HG02970 (cell line): ENCODE data around the gene VAV3.
"Not testable (repeated sequence)": the region's sequence is repeated elsewhere in the genome, so short reads cannot be mapped to it uniquely, and the experiment has no call there.

ENCODE experiments used
- ATAC-seq: cut with Tn5 transposase; IDR thresholded peaks from one replicate; pipeline ENCODE4 v1.9.1; 2021; ENCODE audit warnings: mild to moderate bottlenecking, moderate library complexity, moderate number of reproducible peaks; ENCODE audit not compliant: unreplicated experiment, low FRiP score

The VAV3 gene

GRCh38 chr1:107762751-107763390 is 202.1 kb downstream of the VAV3 start:
- no peak for ATAC-seq

DNA sequence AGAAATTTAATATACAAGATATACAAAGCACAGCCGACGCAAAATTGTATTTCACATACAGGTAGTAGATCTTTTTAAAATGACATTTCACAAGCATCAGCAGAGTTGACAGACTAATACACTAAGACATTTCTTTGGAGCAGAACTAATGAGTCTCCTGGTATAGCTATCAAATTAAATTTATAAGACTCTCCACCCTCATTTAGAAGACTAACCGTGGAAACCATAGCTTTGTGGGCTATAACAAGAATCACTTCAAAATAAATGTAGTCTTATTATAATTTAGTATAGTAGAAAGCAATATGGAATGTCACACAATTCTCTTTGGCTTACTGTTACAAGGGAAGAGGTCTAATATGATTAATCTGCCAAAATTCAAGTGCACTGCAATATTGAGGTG is 204.9 kb downstream of the VAV3 start:
- no peak for ATAC-seq

DNA sequence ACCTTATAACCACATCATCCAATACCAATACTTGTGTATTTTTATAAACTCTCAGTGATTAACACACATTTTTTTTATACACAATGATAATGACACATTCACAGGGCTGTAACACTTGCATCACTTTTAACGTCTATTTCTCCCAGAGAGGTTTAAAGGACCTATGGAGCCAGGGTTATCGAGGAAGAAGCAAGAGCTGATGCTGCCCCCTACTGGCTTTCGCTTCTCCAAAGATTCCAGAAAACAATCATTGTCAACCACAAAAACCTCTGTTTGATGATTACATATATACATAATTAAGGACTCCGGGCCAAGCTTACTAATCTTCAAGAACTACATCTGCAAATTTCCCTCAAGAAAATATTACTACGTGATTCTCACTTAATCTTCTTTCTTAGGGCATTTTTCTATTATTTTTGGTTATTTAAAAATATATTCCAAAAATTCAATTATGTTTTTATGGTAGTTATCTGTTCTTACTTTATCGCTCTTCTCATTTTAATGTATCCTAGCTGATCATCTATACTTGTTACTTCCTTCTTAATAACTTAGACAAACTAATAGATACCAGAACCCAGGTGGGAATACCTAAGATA is 214.5 kb downstream of the VAV3 start:
- ATAC-seq = no peak

- ATAC-seq = no peak
These were observed 216.4 kb downstream of the VAV3 start for GRCh38 chr1:107748531-107748930.

DNA sequence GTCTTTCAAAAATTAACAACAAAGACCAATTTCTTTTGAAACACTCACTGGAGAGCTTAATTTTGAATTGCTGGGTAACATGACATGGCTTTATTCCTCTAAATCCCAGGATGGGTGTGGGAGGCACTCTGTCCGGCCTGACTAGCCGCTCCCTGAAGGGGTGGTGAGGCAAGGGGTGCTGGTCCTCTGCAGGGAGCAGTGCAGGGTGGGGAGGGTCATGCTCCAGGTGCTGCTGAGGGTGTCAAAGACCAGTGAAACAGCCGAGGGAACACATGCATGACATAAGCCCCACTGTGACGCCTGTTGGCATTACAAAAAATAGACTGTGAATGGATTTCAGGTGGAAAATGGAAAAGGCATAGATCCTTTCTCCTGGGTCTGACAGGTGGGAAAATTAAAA is 223.7 kb downstream of the VAV3 start:
- no peak for ATAC-seq

GRCh38 chr1:107740579-107740978 is 224.4 kb downstream of the VAV3 start:
- ATAC-seq = no peak

DNA sequence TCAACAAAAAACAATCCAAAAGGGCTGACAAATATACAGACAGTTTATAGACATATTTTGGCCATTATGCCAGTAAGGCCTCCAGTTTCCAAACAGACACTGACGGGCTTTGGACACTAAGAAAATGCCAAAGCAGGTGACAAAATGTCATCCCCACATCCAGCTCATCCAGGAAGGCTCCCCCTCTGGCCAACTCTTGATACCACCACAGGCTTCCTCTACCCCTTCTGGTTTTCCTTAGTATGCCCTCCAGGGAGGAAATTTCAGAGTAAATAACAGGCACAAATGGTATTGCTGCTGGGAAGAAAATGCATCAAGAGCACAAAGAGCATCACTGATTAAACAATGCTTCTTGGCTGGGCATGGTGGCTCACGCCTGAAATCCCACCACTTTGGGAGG is 225.3 kb downstream of the VAV3 start:
- no peak for ATAC-seq

GRCh38 chr1:107739201-107739600 is 225.8 kb downstream of the VAV3 start:
- no peak for ATAC-seq

DNA sequence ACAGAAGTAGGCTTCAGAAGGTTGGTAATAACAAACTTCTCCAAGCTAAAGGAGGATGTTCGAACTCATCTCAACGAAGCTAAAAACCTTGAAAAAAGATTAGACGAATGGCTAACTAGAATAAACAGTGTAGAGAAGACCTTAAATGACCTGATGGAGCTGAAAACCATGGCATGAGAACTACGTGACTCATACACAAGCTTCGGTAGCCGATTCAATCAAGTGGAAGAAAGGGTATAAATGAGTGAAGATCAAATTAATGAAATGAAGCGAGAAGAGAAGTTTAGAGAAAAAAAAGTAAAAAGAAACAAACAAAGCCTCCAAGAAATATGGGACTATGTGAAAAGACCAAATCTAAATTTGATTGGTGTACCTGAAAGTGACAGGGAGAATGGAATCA is 231.6 kb downstream of the VAV3 start:
- not testable (repeated sequence) for ATAC-seq

- ATAC-seq = no peak
These were observed 237.1 kb downstream of the VAV3 start for GRCh38 chr1:107727866-107728265.

- ATAC-seq = no peak
These were observed 238.1 kb downstream of the VAV3 start for GRCh38 chr1:107726860-107727259.

- ATAC-seq = no peak
These were observed 240.3 kb downstream of the VAV3 start for GRCh38 chr1:107724648-107725047.

DNA sequence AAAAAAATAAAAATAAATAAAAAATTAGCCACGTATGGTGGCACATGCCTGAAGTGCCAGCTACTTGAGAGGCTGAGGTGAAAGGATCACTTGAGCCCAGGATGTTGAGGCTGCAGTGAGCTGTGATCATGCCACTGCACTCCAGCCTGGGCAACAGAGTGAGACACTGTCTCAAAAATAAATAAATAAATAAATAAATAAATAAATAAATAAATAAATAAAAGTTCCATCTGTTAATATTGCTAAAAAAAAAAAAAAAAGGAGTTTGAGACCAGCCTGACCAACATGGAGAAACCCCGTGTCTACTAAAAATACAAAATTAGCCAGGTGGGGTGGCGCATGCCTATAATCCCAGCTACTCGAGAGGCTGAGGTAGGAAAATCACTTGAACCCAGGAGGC is 244.8 kb downstream of the VAV3 start:
- not testable (repeated sequence) for ATAC-seq

DNA sequence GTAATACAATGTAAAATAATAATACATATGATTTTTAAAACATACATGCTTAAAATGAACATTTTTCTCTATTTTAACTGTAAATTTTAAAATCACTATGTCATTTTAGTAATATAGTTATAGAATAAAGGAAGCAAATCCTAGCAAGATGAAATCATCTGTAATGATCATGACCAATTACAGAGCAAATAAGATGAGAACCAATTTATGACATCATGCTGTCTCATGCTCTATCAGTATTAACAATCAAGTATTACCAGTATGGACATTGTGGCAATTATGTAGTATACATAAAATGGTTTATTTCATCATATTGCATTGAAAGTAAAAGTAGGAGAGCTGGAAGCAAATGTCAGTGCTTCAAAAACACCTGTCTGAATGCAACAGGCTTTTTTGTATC is 255.0 kb downstream of the VAV3 start:
- no peak for ATAC-seq

DNA sequence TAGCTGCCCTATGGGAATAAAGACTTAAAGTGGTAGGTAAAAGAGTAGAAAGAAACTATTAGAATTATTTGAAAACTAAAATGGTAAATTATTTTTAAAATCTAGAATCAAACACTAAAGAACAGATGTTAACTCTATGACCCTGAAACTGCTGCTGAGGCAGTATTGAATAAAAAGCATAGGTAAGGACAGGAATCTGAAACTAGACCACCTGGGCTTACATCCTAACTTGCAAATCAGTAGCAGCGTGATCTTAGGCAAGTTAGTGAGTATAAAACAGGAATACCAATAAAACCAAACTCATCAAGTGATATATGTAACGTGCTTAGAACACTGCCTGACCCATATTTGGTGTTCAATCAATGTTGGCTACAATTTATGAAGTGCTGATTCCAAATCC is 257.9 kb downstream of the VAV3 start:
- no peak for ATAC-seq

- no peak for ATAC-seq
These were observed 258.8 kb downstream of the VAV3 start for GRCh38 chr1:107706182-107706581.

- ATAC-seq = no peak
These were observed 260.1 kb downstream of the VAV3 start for GRCh38 chr1:107704911-107705310.

- no peak for ATAC-seq
These were observed 261.9 kb downstream of the VAV3 start for GRCh38 chr1:107702946-107703571.

DNA sequence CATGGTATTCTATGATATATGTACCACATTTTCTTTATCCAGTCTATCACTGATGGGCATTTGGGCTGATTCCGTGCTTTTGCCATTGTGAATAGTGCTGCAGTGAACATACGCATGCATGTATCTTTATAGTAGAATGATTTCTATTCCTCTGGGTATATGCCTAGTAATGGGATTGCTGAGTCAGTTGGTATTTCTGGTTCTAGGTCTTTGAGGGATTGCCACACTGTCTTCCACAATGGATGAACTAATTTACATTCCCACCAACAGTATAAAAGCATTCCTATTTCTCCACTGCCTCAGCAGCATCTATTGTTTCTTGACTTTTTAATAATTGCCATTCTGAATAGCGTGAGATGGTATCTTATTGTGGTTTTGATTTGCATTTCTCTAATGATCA is 264.3 kb downstream of the VAV3 start:
- not testable (repeated sequence) for ATAC-seq

- ATAC-seq = no peak
These were observed 266.8 kb downstream of the VAV3 start for GRCh38 chr1:107698161-107698560.

DNA sequence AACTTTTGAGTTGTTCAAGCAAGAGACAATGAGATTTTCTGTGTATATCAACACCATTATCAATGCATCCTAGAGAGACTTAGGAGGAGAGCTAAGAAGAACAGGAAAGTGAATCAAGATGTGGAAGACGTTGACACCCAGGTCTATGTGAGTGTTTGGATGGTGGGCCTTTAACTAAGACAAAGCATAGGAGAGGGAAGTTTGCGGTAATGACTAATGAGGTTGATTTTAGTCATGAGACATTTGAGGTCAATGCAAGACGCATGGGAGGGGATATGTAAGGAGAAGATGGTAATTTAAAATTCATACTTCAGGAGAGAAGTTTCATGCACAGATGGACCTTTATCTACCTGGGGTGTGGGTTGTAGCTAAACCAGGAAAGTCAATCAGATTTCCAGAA is 269.6 kb downstream of the VAV3 start:
- ATAC-seq = no peak
